Keratinocyte (primary cell): ENCODE measurements around the gene TRIM14. TPM values are rescaled to one million over a fixed set of nuclear protein-coding genes. Genes with fewer than 3 reads are reported as not detected.

ENCODE experiments used
- DNase-seq: peaks from one replicate; pipeline ENCODE4 v3.0.0-alpha.2; 2011; ENCODE audit warnings: low read depth, missing footprints, low spot score
- FAIRE-seq: peaks from 2 replicates; lab custom pipeline; 2011; peaks lifted over from hg19 to GRCh38; lab: Jason Lieb, UNC
- H2AFZ ChIP-seq: 2 replicates; pipeline ENCODE4 v1.6.0; 2012; ENCODE audit warnings: low read length, control low read depth, inconsistent platforms; ENCODE audit not compliant: control insufficient read depth
- H3K27ac ChIP-seq: 2 replicates; pipeline ENCODE4 v1.5.1; 2011; ENCODE audit warnings: low read length; ENCODE audit not compliant: control insufficient read depth, insufficient read depth
- H3K27me3 ChIP-seq: 3 replicates; pipeline ENCODE4 v1.6.0; 2011; ENCODE audit warnings: low read length; ENCODE audit not compliant: control insufficient read depth, insufficient read depth; ENCODE audit errors: extremely low read depth
- H3K36me3 ChIP-seq, 2 experiments: 2 replicates in 1 of 2; 3 replicates in 1 of 2; pipeline ENCODE4 v1.5.1; 2011; ENCODE audit warnings: low read length in 2 of 2, mild to moderate bottlenecking in 1 of 2; ENCODE audit not compliant: control insufficient read depth in 2 of 2, insufficient read depth in 2 of 2; ENCODE audit errors: extremely low read depth in 1 of 2
- H3K4me1 ChIP-seq: 3 replicates; pipeline ENCODE4 v1.5.1; 2011; ENCODE audit warnings: low read length; ENCODE audit not compliant: control insufficient read depth, insufficient read depth; ENCODE audit errors: extremely low read depth
- H3K4me2 ChIP-seq: 3 replicates; pipeline ENCODE4 v1.6.0; 2011; ENCODE audit warnings: low read depth, low read length; ENCODE audit not compliant: control insufficient read depth, insufficient read depth; ENCODE audit errors: extremely low read depth
- H3K4me3 ChIP-seq, 3 experiments: fragments of 200-600 bp in 1 of 3; sonication (generic) in 1 of 3; 2 replicates in 2 of 3; 3 replicates in 1 of 3; pipeline ENCODE4 v1.5.1; 2011 to 2016; ENCODE audit warnings: low read length in 3 of 3, mild to moderate bottlenecking in 3 of 3, control low read depth in 2 of 3, inconsistent platforms in 1 of 3, low read depth in 1 of 3, mixed read lengths in 1 of 3, mixed run types in 1 of 3, moderate library complexity in 1 of 3; ENCODE audit not compliant: control insufficient read depth in 2 of 3, insufficient read depth in 2 of 3; ENCODE audit errors: extremely low read depth in 1 of 3
- H3K79me2 ChIP-seq: 2 replicates; pipeline ENCODE4 v1.6.0; 2012; ENCODE audit warnings: low read length; ENCODE audit not compliant: control insufficient read depth, insufficient read depth
- H3K9ac ChIP-seq: 3 replicates; pipeline ENCODE4 v1.6.0; 2011; ENCODE audit warnings: low read length; ENCODE audit not compliant: control insufficient read depth, insufficient read depth; ENCODE audit errors: extremely low read depth
- H3K9me1 ChIP-seq: 3 replicates; pipeline ENCODE4 v1.6.0; 2011; ENCODE audit warnings: low read length; ENCODE audit not compliant: control insufficient read depth, insufficient read depth; ENCODE audit errors: extremely low read depth
- H3K9me3 ChIP-seq: 2 replicates; pipeline ENCODE4 v1.5.1; 2012; ENCODE audit warnings: low read depth, low read length; ENCODE audit not compliant: control insufficient read depth
- H4K20me1 ChIP-seq: 3 replicates; pipeline ENCODE4 v1.6.0; 2011; ENCODE audit warnings: low read length; ENCODE audit not compliant: control insufficient read depth, insufficient read depth; ENCODE audit errors: extremely low read depth
- CTCF ChIP-seq, 3 experiments: IDR thresholded peaks in 1 of 3; conservative IDR thresholded peaks in 1 of 3; optimal IDR thresholded peaks in 1 of 3; 2 replicates in 2 of 3; 3 replicates in 1 of 3; pipeline versions ENCODE3 to v1.5.1; 2011; ENCODE audit warnings: low read length in 3 of 3, mild to moderate bottlenecking in 3 of 3, moderate library complexity in 2 of 3, control low read depth in 1 of 3, inconsistent platforms in 1 of 3; ENCODE audit not compliant: insufficient read depth in 2 of 3; ENCODE audit errors: extremely low read depth in 1 of 3
- EZH2 ChIP-seq: IDR thresholded peaks from one replicate; pipeline ENCODE4 v1.6.1; 2012; ENCODE audit warnings: inconsistent platforms, mild to moderate bottlenecking, low read length, moderate library complexity
- dilution Hi-C: fragments of 300-500 bp; cut with MboI; formaldehyde crosslinking; loops from one replicate; pipeline ENCODE4 v1.7.0; 2020; ENCODE audit warnings: low sequenced_read_pairs; ENCODE audit not compliant: extremely low pct_ligation_motif_present
- polyA plus RNA-seq, 5 experiments: library from polyadenylated mRNA; depleted of rRNA in 3 of 5; stranded (reverse) in 3 of 5; stranded (forward) in 1 of 5; unstranded in 1 of 5; fragments of >200 nt; gene quantifications; 1 replicate in 1 of 5; 2 replicates in 3 of 5; 3 replicates in 1 of 5; pipeline versions ENCODE4 v1.2.1 to v1.2.3, GENCODE V29; 2011 to 2012; ENCODE audit warnings: missing spikeins in 2 of 5, low read depth in 1 of 5, low replicate concordance in 1 of 5

Gene TRIM14
- polyA plus RNA-seq, 1 donor (not counting 4 experiments of a cell fraction or from before 2014, with no cell fraction given) = 22.1 TPM

- Histone ChIP-seq H3K9ac (no peak overlapping the region), H3K79me2 (peaks cover 16% of the 10 kb centered on the region), H3K9me1 (no peaks in the 10 kb centered on the region), H2AFZ (no peak overlapping the region), H3K4me1 (peaks cover 4% of the 10 kb centered on the region), H3K27me3 (no peaks in the 10 kb centered on the region), H3K4me2 (no peak overlapping the region), H3K4me3 (no peak overlapping the region), H3K36me3 (peaks cover 3 to 7% of the 10 kb centered on the region in 2 experiments), H4K20me1 (no peaks in the 10 kb centered on the region), H3K27ac (no peak overlapping the region), H3K9me3 (no peaks in the 10 kb centered on the region)
- no peak for FAIRE-seq
- TF ChIP-seq CTCF (optimal IDR thresholded peaks at IDR 0.05 in 1 of 3, IDR thresholded peaks at IDR 0.05 in 1 of 3, conservative IDR thresholded peaks at IDR 0.05 in 1 of 3; ENCODE audit: extremely low read depth in 1 of 3, insufficient read depth in 2 of 3, low read length in 3 of 3) (no peak), EZH2 (no peak)
- no peak for DNase-seq
- dilution Hi-C loops = no loop called here
Measured at GRCh38 chr9:98069551-98069950, 49.5 kb downstream of the TRIM14 start.

- Histone ChIP-seq H3K4me2 (no peak overlapping the region), H2AFZ (no peak overlapping the region), H3K27ac (no peak overlapping the region), H3K79me2 (peaks cover 16% of the 10 kb centered on the region), H3K9me1 (no peaks in the 10 kb centered on the region), H3K4me3 (no peak overlapping the region), H3K27me3 (no peaks in the 10 kb centered on the region), H3K9me3 (no peaks in the 10 kb centered on the region), H4K20me1 (no peaks in the 10 kb centered on the region), H3K4me1 (peaks cover 3% of the 10 kb centered on the region), H3K9ac (no peak overlapping the region), H3K36me3 (peaks cover 7 to 9% of the 10 kb centered on the region in 2 experiments)
- TF ChIP-seq CTCF (optimal IDR thresholded peaks at IDR 0.05 in 1 of 3, IDR thresholded peaks at IDR 0.05 in 1 of 3, conservative IDR thresholded peaks at IDR 0.05 in 1 of 3; ENCODE audit: extremely low read depth in 1 of 3, insufficient read depth in 2 of 3, low read length in 3 of 3) (no peak), EZH2 (no peak)
- no peak for FAIRE-seq
- DNase-seq = no peak
- dilution Hi-C loops = no loop called here
Measured at GRCh38 chr9:98067184-98067583, 51.8 kb downstream of the TRIM14 start.
